ENCODE data around the gene VWA5A. TPM values are rescaled to one million over a fixed set of nuclear protein-coding genes. Genes with fewer than 3 reads are reported as not detected.

Gene VWA5A
- total RNA-seq, 1 donor from 2014 or later: 5.3 TPM

- DNase-seq (ENCODE audit: low read depth): no peak
- TF ChIP-seq, protein P1, sequence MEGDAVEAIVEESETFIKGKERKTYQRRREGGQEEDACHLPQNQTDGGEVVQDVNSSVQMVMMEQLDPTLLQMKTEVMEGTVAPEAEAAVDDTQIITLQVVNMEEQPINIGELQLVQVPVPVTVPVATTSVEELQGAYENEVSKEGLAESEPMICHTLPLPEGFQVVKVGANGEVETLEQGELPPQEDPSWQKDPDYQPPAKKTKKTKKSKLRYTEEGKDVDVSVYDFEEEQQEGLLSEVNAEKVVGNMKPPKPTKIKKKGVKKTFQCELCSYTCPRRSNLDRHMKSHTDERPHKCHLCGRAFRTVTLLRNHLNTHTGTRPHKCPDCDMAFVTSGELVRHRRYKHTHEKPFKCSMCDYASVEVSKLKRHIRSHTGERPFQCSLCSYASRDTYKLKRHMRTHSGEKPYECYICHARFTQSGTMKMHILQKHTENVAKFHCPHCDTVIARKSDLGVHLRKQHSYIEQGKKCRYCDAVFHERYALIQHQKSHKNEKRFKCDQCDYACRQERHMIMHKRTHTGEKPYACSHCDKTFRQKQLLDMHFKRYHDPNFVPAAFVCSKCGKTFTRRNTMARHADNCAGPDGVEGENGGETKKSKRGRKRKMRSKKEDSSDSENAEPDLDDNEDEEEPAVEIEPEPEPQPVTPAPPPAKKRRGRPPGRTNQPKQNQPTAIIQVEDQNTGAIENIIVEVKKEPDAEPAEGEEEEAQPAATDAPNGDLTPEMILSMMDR (IDR thresholded peaks at IDR 0.05; ENCODE audit: insufficient read depth, low read length, severe bottlenecking): no peak
- no peak for FAIRE-seq
- Histone ChIP-seq H3K4me3 (ENCODE audit: low read depth, low read length) (no peak overlapping the region), H3K36me3 (ENCODE audit: control insufficient read depth, insufficient read depth, low read length) (peaks cover 2% of the 10 kb centered on the region), H3K27me3 (ENCODE audit: control insufficient read depth, insufficient read depth, low read length) (no peaks in the 10 kb centered on the region)
Observed at GRCh38 chr11:124143034-124143433, 27.8 kb downstream of the VWA5A start.

- H3K36me3 ChIP-seq (ENCODE audit: control insufficient read depth, insufficient read depth, low read length): peaks cover 2% of the 10 kb centered on the region
- H3K4me3 ChIP-seq (ENCODE audit: low read depth, low read length): no peak overlapping the region
- no peaks in the 10 kb centered on the region for H3K27me3 ChIP-seq (ENCODE audit: control insufficient read depth, insufficient read depth, low read length)
- DNase-seq (ENCODE audit: low read depth) (no peak), FAIRE-seq (no peak)
- TF ChIP-seq, protein P1 (IDR thresholded peaks at IDR 0.05; ENCODE audit: insufficient read depth, low read length, severe bottlenecking): no peak
Observed at GRCh38 chr11:124147951-124148350, 32.7 kb downstream of the VWA5A start.

GRCh38 chr11:124150684-124151083 is 35.4 kb downstream of the VWA5A start:
- Histone ChIP-seq H3K27me3 (ENCODE audit: control insufficient read depth, insufficient read depth, low read length) (no peaks in the 10 kb centered on the region), H3K4me3 (ENCODE audit: low read depth, low read length) (no peak overlapping the region), H3K36me3 (ENCODE audit: control insufficient read depth, insufficient read depth, low read length) (no peaks in the 10 kb centered on the region)
- TF ChIP-seq, protein P1 (IDR thresholded peaks at IDR 0.05; ENCODE audit: insufficient read depth, low read length, severe bottlenecking): no peak
- DNase-seq (ENCODE audit: low read depth) (no peak), FAIRE-seq (no peak)

DNA sequence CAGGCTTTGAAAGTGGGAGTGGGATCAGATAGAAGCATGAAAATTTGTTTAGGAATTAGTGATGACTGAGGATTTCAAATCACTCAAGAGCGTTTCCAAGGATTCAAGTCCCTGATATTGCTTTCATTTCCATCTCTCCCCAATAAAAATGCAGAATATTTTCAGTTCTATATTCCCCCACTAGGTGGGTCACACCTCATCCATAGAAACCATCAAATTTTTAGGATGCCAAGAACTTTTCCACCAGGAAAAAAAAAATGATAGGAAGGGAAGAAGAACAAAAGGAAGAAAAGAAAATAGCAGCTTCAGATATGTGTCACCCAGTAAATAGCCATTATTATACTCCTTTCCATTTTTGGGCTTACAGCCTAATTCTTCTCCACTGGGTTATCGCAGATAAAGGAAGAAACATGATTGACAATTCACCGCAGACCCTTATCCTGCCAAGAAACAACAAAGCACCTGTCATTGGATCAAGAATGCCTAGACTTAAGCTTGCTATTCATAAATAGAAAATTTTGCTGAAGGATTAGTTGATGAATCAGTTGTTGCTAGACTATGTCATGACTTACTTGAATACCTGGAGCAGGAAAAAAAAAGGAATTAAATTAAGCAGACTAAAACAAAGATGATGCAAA is 37.6 kb downstream of the VWA5A start:
- DNase-seq (ENCODE audit: low read depth) (no peak), FAIRE-seq (no peak)
- Histone ChIP-seq H3K27me3 (ENCODE audit: control insufficient read depth, insufficient read depth, low read length) (no peaks in the 10 kb centered on the region), H3K36me3 (ENCODE audit: control insufficient read depth, insufficient read depth, low read length) (no peaks in the 10 kb centered on the region), H3K4me3 (ENCODE audit: low read depth, low read length) (no peak overlapping the region)
- TF ChIP-seq, protein P1 (IDR thresholded peaks at IDR 0.05; ENCODE audit: insufficient read depth, low read length, severe bottlenecking): no peak

GRCh38 chr11:124153821-124154220 is 38.6 kb downstream of the VWA5A start:
- DNase-seq (ENCODE audit: low read depth): no peak
- Histone ChIP-seq H3K36me3 (ENCODE audit: control insufficient read depth, insufficient read depth, low read length) (no peaks in the 10 kb centered on the region), H3K27me3 (ENCODE audit: control insufficient read depth, insufficient read depth, low read length) (no peaks in the 10 kb centered on the region), H3K4me3 (ENCODE audit: low read depth, low read length) (no peak overlapping the region)
- no peak for FAIRE-seq
- TF ChIP-seq, protein P1 (IDR thresholded peaks at IDR 0.05; ENCODE audit: insufficient read depth, low read length, severe bottlenecking): no peak

GRCh38 chr11:124159481-124159880 is 44.2 kb downstream of the VWA5A start:
- Histone ChIP-seq H3K36me3 (ENCODE audit: control insufficient read depth, insufficient read depth, low read length) (no peaks in the 10 kb centered on the region), H3K27me3 (ENCODE audit: control insufficient read depth, insufficient read depth, low read length) (no peaks in the 10 kb centered on the region), H3K4me3 (ENCODE audit: low read depth, low read length) (no peak overlapping the region)
- FAIRE-seq (no peak), DNase-seq (ENCODE audit: low read depth) (no peak)
- TF ChIP-seq, protein P1 (IDR thresholded peaks at IDR 0.05; ENCODE audit: insufficient read depth, low read length, severe bottlenecking): no peak

Data from bronchial epithelial cell (primary cell).